ENCODE measurements around the gene MEN1.

DNA sequence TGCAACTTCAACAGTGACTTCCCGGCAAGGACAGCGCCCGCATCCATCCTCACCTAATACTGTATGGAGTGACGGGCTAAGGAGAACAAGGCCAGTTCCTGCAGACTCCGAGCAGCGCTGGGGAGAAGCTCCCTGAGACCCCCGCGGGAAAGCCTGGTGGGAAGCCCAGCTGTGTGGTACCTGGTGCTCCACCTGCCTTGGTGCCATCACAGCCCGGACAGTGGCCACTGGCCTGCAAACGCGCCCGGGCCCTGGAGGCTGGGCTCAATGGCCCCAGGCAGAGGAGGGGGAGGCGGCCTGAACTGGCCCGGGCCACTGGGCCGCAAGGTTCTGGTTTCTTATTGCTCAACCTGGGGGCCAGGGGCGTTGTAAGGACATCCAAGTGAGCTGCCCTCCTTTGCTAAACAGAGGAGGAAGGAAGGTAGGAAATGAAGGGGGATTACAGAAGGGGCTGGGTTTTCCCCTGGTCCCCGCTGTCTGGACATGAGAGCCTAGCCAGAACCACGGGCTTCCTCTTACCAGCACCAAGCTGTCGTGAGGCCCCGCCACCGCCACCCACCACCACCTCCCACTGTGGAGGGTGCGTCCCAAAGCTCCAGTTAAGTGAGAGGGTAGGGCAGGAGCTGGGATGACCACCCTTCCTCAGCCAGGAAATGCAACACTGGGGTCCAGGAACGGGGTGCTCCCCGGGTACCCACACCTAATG is 42.6 kb upstream of the MEN1 start:
- TF ChIP-seq, protein P1, sequence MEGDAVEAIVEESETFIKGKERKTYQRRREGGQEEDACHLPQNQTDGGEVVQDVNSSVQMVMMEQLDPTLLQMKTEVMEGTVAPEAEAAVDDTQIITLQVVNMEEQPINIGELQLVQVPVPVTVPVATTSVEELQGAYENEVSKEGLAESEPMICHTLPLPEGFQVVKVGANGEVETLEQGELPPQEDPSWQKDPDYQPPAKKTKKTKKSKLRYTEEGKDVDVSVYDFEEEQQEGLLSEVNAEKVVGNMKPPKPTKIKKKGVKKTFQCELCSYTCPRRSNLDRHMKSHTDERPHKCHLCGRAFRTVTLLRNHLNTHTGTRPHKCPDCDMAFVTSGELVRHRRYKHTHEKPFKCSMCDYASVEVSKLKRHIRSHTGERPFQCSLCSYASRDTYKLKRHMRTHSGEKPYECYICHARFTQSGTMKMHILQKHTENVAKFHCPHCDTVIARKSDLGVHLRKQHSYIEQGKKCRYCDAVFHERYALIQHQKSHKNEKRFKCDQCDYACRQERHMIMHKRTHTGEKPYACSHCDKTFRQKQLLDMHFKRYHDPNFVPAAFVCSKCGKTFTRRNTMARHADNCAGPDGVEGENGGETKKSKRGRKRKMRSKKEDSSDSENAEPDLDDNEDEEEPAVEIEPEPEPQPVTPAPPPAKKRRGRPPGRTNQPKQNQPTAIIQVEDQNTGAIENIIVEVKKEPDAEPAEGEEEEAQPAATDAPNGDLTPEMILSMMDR (IDR thresholded peaks at IDR 0.05; ENCODE audit: low read length), result no peak
- no peak for TF ChIP-seq EZH2 (optimal IDR thresholded peaks at IDR 0.05; ENCODE audit: low read depth, low read length)
